Panc1 (cell line): Measurements from ENCODE around the gene ARMC3. TPM values are rescaled to one million over a fixed set of nuclear protein-coding genes. Genes with fewer than 3 reads are reported as not detected.

Experiments used
- ATAC-seq: fragments of 200-7000 bp; cut with Tn5 transposase; 2 replicates; pipeline ENCODE4 v1.9.1; 2020; ENCODE audit warnings: mild to moderate bottlenecking, moderate library complexity
- BruUV-seq: library from RNA; stranded (reverse); fragments of 400-500 nt; replicated peaks from 2 replicates; lab custom pipeline; 2021; lab: Mats Ljungman, UMichigan
- CTCF ChIA-PET: fragments of 300-600 bp; sonication (Branson Sonifier 250); formaldehyde crosslinking; loops from one replicate; lab custom pipeline; 2022; ENCODE audit warnings: antibody characterized with exemption; lab: Charles Lee
- POLR2A ChIA-PET: fragments of 300-600 bp; sonication (Branson Sonifier 250); formaldehyde crosslinking; loops from one replicate; lab custom pipeline; 2022; ENCODE audit warnings: antibody characterized with exemption; lab: Charles Lee
- DNase-seq: peaks from one replicate; pipeline ENCODE4 v3.0.0-alpha.2; 2010; ENCODE audit warnings: low read depth, low spot score
- H3K27ac ChIP-seq: 2 replicates; pipeline ENCODE4 v1.5.1; 2011; ENCODE audit warnings: mild to moderate bottlenecking, low read length, inconsistent platforms
- H3K27me3 ChIP-seq: fragments of 200-500 bp; sonication (Bioruptor generic); 2 replicates; pipeline ENCODE4 v1.6.0; 2014; ENCODE audit warnings: low read length, inconsistent platforms; ENCODE audit not compliant: control insufficient read depth, insufficient read depth
- H3K36me3 ChIP-seq: fragments of 200-500 bp; sonication (Bioruptor generic); 2 replicates; pipeline ENCODE4 v1.5.1; 2014; ENCODE audit warnings: inconsistent platforms, mild to moderate bottlenecking, low read length, moderate library complexity; ENCODE audit not compliant: control insufficient read depth, insufficient read depth
- H3K4me1 ChIP-seq: 2 replicates; pipeline ENCODE4 v1.5.1; 2011; ENCODE audit warnings: inconsistent platforms, mild to moderate bottlenecking, low read length, moderate library complexity; ENCODE audit not compliant: control insufficient read depth, insufficient read depth
- H3K4me3 ChIP-seq, 2 experiments: 2 replicates each; pipeline ENCODE4 v1.5.1; 2011 to 2012; ENCODE audit warnings: low read depth in 2 of 2, low read length in 2 of 2, mild to moderate bottlenecking in 2 of 2, inconsistent platforms in 1 of 2, moderate library complexity in 1 of 2
- H3K9me3 ChIP-seq: fragments of 200-500 bp; sonication (Bioruptor generic); 2 replicates; pipeline ENCODE4 v1.5.1; 2014; ENCODE audit warnings: low read depth, mild to moderate bottlenecking, inconsistent platforms, low read length, moderate library complexity; ENCODE audit not compliant: control insufficient read depth, insufficient read depth
- POLR2AphosphoS5 ChIP-seq: IDR thresholded peaks from 2 replicates; pipeline ENCODE4 v1.6.1; 2012; ENCODE audit warnings: mild to moderate bottlenecking, low read depth, low read length, moderate library complexity
- SIN3A ChIP-seq: IDR thresholded peaks from 2 replicates; pipeline ENCODE4 v1.6.1; 2012; ENCODE audit warnings: low read depth, mild to moderate bottlenecking, low read length, moderate library complexity, borderline replicate concordance; ENCODE audit not compliant: insufficient read depth
- TCF7L2 ChIP-seq: IDR thresholded peaks from 2 replicates; pipeline ENCODE4 v1.6.1; 2011; ENCODE audit warnings: mild to moderate bottlenecking, low read depth, low read length, inconsistent platforms
- in situ Hi-C: cut with HindIII; loops from 2 replicates; pipeline ENCODE4 v1.10.0; 2016; ENCODE audit warnings: low sequenced_read_pairs, low pct_unique_long_range_greater_than_20kb
- intact Hi-C: fragments of 100-400 bp; cut with micrococcal nuclease; formaldehyde crosslinking; loops from one replicate; pipeline ENCODE4 v1.10.0; 2022; ENCODE audit not compliant: unreplicated experiment
- total RNA-seq: library from RNA; stranded (reverse); gene quantifications from one replicate; pipeline ENCODE4 v1.2.1, GENCODE V29; 2021; ENCODE audit not compliant: unreplicated experiment
- TF ChIP-seq, protein P1 (sequence below): fragments of 450-650 bp; IDR thresholded peaks from 2 replicates; pipeline ENCODE4 v1.5.1; 2017; ENCODE audit warnings: mild to moderate bottlenecking
- TF ChIP-seq, protein P2 (sequence below), 2 experiments: IDR thresholded peaks; 2 replicates each; pipeline ENCODE4 v1.6.1; 2011 to 2012; ENCODE audit warnings: low read depth in 2 of 2, control low read depth in 1 of 2, low read length in 1 of 2, mild to moderate bottlenecking in 1 of 2, moderate library complexity in 1 of 2; ENCODE audit not compliant: insufficient read depth in 1 of 2

The ARMC3 gene
- total RNA-seq, 1 experiment from 2014 or later = 1.0 TPM

GRCh38 chr10:22992075-22992474 lies 64.2 kb downstream of the ARMC3 start:
- ChIA-PET POLR2A (no interaction called here), CTCF (no interaction called here)
- intact Hi-C loops = loop anchor here (5.0 kb wide), 1 partner anchor 75 kb away; no protein-coding TSS in a partner anchor

DNA sequence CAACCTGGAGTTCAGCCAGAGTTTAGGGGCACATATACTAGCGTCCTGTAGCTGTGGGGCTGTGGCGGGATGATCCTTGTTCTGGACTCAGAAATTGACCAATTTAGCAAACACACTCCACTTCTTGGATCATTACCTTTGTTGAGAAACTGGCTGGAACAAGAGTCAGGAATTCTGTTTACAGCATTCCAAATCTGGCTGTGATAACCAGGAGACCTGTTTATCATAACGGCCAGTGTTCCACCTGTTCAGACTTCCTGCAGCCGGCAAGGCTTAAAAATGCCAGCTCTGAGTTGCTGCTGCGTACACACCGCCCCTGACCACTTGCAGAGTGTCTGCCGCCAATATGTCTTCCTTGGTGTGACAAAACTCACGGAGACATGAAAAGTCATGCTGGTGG lies 64.8 kb downstream of the ARMC3 start:
- CTCF ChIA-PET = no interaction called here
- intact Hi-C loops = loop anchor here (5.0 kb wide), 1 partner anchor 75 kb away; no protein-coding TSS in a partner anchor

More at GRCh38 chr10:22992075-22992474, 64.2 kb downstream of the ARMC3 start:
- no peaks in the 10 kb centered on the region; the same call in 1 of the 2 replicates for H3K4me1 ChIP-seq
- DNase-seq = no peak
- in situ Hi-C loops = no loop called here
- TF ChIP-seq, protein P1, sequence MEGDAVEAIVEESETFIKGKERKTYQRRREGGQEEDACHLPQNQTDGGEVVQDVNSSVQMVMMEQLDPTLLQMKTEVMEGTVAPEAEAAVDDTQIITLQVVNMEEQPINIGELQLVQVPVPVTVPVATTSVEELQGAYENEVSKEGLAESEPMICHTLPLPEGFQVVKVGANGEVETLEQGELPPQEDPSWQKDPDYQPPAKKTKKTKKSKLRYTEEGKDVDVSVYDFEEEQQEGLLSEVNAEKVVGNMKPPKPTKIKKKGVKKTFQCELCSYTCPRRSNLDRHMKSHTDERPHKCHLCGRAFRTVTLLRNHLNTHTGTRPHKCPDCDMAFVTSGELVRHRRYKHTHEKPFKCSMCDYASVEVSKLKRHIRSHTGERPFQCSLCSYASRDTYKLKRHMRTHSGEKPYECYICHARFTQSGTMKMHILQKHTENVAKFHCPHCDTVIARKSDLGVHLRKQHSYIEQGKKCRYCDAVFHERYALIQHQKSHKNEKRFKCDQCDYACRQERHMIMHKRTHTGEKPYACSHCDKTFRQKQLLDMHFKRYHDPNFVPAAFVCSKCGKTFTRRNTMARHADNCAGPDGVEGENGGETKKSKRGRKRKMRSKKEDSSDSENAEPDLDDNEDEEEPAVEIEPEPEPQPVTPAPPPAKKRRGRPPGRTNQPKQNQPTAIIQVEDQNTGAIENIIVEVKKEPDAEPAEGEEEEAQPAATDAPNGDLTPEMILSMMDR = no peak
- no peak for TF ChIP-seq TCF7L2
- TF ChIP-seq SIN3A = no peak
- no peak for TF ChIP-seq POLR2AphosphoS5
- TF ChIP-seq, protein P2, sequence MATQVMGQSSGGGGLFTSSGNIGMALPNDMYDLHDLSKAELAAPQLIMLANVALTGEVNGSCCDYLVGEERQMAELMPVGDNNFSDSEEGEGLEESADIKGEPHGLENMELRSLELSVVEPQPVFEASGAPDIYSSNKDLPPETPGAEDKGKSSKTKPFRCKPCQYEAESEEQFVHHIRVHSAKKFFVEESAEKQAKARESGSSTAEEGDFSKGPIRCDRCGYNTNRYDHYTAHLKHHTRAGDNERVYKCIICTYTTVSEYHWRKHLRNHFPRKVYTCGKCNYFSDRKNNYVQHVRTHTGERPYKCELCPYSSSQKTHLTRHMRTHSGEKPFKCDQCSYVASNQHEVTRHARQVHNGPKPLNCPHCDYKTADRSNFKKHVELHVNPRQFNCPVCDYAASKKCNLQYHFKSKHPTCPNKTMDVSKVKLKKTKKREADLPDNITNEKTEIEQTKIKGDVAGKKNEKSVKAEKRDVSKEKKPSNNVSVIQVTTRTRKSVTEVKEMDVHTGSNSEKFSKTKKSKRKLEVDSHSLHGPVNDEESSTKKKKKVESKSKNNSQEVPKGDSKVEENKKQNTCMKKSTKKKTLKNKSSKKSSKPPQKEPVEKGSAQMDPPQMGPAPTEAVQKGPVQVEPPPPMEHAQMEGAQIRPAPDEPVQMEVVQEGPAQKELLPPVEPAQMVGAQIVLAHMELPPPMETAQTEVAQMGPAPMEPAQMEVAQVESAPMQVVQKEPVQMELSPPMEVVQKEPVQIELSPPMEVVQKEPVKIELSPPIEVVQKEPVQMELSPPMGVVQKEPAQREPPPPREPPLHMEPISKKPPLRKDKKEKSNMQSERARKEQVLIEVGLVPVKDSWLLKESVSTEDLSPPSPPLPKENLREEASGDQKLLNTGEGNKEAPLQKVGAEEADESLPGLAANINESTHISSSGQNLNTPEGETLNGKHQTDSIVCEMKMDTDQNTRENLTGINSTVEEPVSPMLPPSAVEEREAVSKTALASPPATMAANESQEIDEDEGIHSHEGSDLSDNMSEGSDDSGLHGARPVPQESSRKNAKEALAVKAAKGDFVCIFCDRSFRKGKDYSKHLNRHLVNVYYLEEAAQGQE (IDR thresholded peaks at IDR 0.05; ENCODE audit: insufficient read depth in 1 of 2, low read depth in 2 of 2, low read length in 1 of 2) = no peak
- H3K9me3 ChIP-seq = no peaks in the 10 kb centered on the region
- no peak for ATAC-seq
- H3K36me3 ChIP-seq = no peaks in the 10 kb centered on the region
- no peak overlapping the region for H3K27ac ChIP-seq
- no TSS peak for BruUV-seq
- H3K27me3 ChIP-seq = peaks cover 6% of the 10 kb centered on the region
- H3K4me3 ChIP-seq = no peak overlapping the region

More for the DNA sequence above, 64.8 kb downstream of the ARMC3 start:
- DNase-seq = no peak
- H3K4me3 ChIP-seq = no peak overlapping the region
- TF ChIP-seq, protein P2 (IDR thresholded peaks at IDR 0.05; ENCODE audit: insufficient read depth in 1 of 2, low read depth in 2 of 2, low read length in 1 of 2) = no peak
- TF ChIP-seq SIN3A (no peak), POLR2AphosphoS5 (no peak), TCF7L2 (no peak)
- TF ChIP-seq, protein P1 = no peak
- no peaks in the 10 kb centered on the region; the same call in 1 of the 2 replicates for H3K4me1 ChIP-seq
- no peaks in the 10 kb centered on the region for H3K9me3 ChIP-seq
- POLR2A ChIA-PET = no interaction called here
- H3K27me3 ChIP-seq = peaks cover 8% of the 10 kb centered on the region
- no peak for ATAC-seq
- in situ Hi-C loops = no loop called here
- H3K27ac ChIP-seq = no peak overlapping the region
- BruUV-seq = no TSS peak
- no peaks in the 10 kb centered on the region for H3K36me3 ChIP-seq
